22Rv1 (cell line): ENCODE results near the gene BFAR.
"Not testable (repeated sequence)": the region's sequence is repeated elsewhere in the genome, so short reads cannot be mapped to it uniquely, and the experiment has no call there.

Experiments used
- ZFX ChIP-seq: fragments of 450-650 bp; IDR thresholded peaks from 2 replicates; pipeline ENCODE4 v1.6.1; 2017; ENCODE audit warnings: antibody characterized with exemption, borderline replicate concordance
- TF ChIP-seq, protein P1 (sequence below): fragments of 450-650 bp; IDR thresholded peaks from 2 replicates; pipeline ENCODE4 v1.5.1; 2017; ENCODE audit warnings: mild to moderate bottlenecking

DNA sequence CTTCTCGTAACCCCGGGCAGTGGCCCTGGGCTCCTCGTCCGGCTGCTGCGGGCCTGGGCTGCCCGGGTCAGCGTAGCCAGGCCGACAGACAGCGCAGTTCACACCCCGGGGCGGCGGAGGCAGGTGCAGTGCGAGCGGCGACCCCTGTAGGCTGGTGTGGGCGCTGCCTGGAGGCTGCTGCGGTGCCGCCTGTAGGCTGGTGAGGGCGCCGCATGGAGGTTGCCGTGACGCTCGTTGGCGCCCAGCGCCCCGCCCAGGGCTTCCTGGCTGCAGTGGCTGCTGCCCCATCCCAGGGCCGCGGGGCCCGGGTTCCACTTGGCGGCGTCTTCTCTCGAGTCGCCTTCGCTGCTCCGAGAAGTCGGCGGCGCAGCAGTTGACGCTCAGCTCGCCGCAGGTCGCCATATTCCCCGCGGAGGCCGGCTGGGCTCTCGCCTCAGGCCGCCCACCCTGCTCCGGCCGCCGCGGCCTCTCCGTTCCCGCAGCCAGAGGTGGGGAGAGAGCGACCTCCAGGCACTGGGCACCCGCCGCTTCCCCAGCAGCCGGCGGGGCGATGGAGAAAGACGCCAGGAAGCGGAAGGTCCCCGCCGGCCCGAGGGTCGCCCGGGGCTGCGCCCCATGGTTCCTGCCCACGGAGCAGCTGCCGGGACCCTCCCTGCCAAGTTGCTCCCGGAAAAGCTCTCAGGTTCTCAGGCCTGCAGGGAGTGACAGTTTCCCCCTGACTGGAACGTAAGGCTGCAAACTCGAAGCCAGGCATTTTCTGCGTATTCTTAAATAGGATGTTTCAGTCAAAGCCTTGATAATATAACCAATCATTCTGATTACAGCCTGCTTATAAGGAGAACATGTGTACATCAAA lies 70.6 kb downstream of the BFAR start, which contains the start of gene NPIPA3:
- TF ChIP-seq, protein P1, sequence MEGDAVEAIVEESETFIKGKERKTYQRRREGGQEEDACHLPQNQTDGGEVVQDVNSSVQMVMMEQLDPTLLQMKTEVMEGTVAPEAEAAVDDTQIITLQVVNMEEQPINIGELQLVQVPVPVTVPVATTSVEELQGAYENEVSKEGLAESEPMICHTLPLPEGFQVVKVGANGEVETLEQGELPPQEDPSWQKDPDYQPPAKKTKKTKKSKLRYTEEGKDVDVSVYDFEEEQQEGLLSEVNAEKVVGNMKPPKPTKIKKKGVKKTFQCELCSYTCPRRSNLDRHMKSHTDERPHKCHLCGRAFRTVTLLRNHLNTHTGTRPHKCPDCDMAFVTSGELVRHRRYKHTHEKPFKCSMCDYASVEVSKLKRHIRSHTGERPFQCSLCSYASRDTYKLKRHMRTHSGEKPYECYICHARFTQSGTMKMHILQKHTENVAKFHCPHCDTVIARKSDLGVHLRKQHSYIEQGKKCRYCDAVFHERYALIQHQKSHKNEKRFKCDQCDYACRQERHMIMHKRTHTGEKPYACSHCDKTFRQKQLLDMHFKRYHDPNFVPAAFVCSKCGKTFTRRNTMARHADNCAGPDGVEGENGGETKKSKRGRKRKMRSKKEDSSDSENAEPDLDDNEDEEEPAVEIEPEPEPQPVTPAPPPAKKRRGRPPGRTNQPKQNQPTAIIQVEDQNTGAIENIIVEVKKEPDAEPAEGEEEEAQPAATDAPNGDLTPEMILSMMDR: not testable (repeated sequence)
- not testable (repeated sequence) for TF ChIP-seq ZFX
